NCI-H82 treated with DMSO at 0.1 percent for 48 hours (cell line): ENCODE data around the gene REXO1.

Experiments
- DNase-seq: peaks from one replicate; lab custom pipeline; 2025; ENCODE audit not compliant: unreplicated experiment; lab: John Stamatoyannopoulos, UW

Gene REXO1

GRCh38 chr19:1851654-1852580, 3.6 kb upstream of the REXO1 start:
- DNase-seq, result peak; percentile 6

- no peak for DNase-seq
Observed at GRCh38 chr19:1850809-1851653, 2.7 kb upstream of the REXO1 start.

- DNase-seq, result no peak
Observed at GRCh38 chr19:1849886-1850398, 1.7 kb upstream of the REXO1 start.

GRCh38 chr19:1849132-1849474, 820 bp upstream of the REXO1 start:
- DNase-seq, result no peak

- DNase-seq, result no peak
Observed at GRCh38 chr19:1847684-1848398, 442 bp downstream of the REXO1 start.

GRCh38 chr19:1847348-1847683, 967 bp downstream of the REXO1 start:
- DNase-seq, result no peak

- no peak for DNase-seq
Observed at GRCh38 chr19:1846517-1847204, 1.6 kb downstream of the REXO1 start.

- DNase-seq, result no peak
Observed at GRCh38 chr19:1845642-1846041, 2.6 kb downstream of the REXO1 start.

GRCh38 chr19:1845125-1845515, 3.2 kb downstream of the REXO1 start:
- DNase-seq, result no peak

GRCh38 chr19:1844513-1845124, 3.7 kb downstream of the REXO1 start:
- no peak for DNase-seq

GRCh38 chr19:1843646-1844394, 4.5 kb downstream of the REXO1 start:
- no peak for DNase-seq

GRCh38 chr19:1843116-1843515, 5.2 kb downstream of the REXO1 start:
- DNase-seq, result no peak

- no peak for DNase-seq
Observed at GRCh38 chr19:1841209-1841924, 6.9 kb downstream of the REXO1 start.

GRCh38 chr19:1840541-1841115, 7.7 kb downstream of the REXO1 start:
- no peak for DNase-seq

GRCh38 chr19:1839658-1840540, 8.4 kb downstream of the REXO1 start:
- DNase-seq, result no peak

GRCh38 chr19:1837625-1838105, 10.6 kb downstream of the REXO1 start:
- DNase-seq, result no peak

GRCh38 chr19:1837222-1837565, 11.1 kb downstream of the REXO1 start:
- DNase-seq, result no peak
